Hepatocyte (in vitro differentiated cells): ENCODE results near the gene CCDC137. TPM values are rescaled to one million over a fixed set of nuclear protein-coding genes. Genes with fewer than 3 reads are reported as not detected.

ENCODE experiments used
- DNase-seq: peaks from one replicate; pipeline ENCODE4 v3.0.0-alpha.2; 2016; ENCODE audit warnings: low spot score
- H2AFZ ChIP-seq: fragments of 200-600 bp; sonication (generic); 2 replicates; pipeline ENCODE4 v1.6.0; 2016; ENCODE audit warnings: antibody characterized with exemption, mild to moderate bottlenecking
- H3K27ac ChIP-seq: fragments of 200-600 bp; sonication (generic); 2 replicates; pipeline ENCODE4 v1.5.1; 2016; ENCODE audit warnings: mild to moderate bottlenecking
- H3K27me3 ChIP-seq: fragments of 200-600 bp; sonication (generic); 2 replicates; pipeline ENCODE4 v1.6.1; 2016
- H3K36me3 ChIP-seq: fragments of 200-600 bp; sonication (generic); replicated peaks from 2 replicates; pipeline ENCODE4 v1.5.1; 2016; ENCODE audit warnings: low read depth; ENCODE audit not compliant: insufficient read depth
- H3K4me1 ChIP-seq: fragments of 200-600 bp; sonication (generic); 2 replicates; pipeline ENCODE4 v1.5.1; 2016; ENCODE audit warnings: mild to moderate bottlenecking, moderate library complexity; ENCODE audit not compliant: insufficient read depth
- H3K4me2 ChIP-seq: fragments of 200-600 bp; sonication (generic); 2 replicates; pipeline ENCODE4 v1.6.0; 2016
- H3K4me3 ChIP-seq: fragments of 200-600 bp; sonication (generic); 2 replicates; pipeline ENCODE4 v1.5.1; 2016; ENCODE audit warnings: mild to moderate bottlenecking
- H3K79me2 ChIP-seq: fragments of 200-600 bp; sonication (generic); 2 replicates; pipeline ENCODE4 v1.6.0; 2017; ENCODE audit warnings: mild to moderate bottlenecking
- H3K9me2 ChIP-seq: fragments of 200-600 bp; sonication (generic); replicated peaks from 2 replicates; pipeline ENCODE4 v1.6.0; 2017; ENCODE audit warnings: mild to moderate bottlenecking; ENCODE audit not compliant: insufficient read depth
- H3K9me3 ChIP-seq: fragments of 200-600 bp; sonication (generic); 2 replicates; pipeline ENCODE4 v1.5.1; 2016; ENCODE audit warnings: low read depth, mild to moderate bottlenecking
- H4K20me1 ChIP-seq: fragments of 200-600 bp; sonication (generic); 2 replicates; pipeline ENCODE4 v1.6.0; 2016; ENCODE audit warnings: mild to moderate bottlenecking; ENCODE audit not compliant: insufficient read depth, poor library complexity, severe bottlenecking
- EZH2 ChIP-seq: fragments of 200-600 bp; sonication (generic); IDR thresholded peaks from 2 replicates; pipeline ENCODE4 v1.6.1; 2016; ENCODE audit warnings: antibody characterized with exemption, mild to moderate bottlenecking, borderline replicate concordance
- EZH2phosphoT487 ChIP-seq: fragments of 200-600 bp; sonication (generic); IDR thresholded peaks from one replicate; pipeline ENCODE4 v1.6.1; 2018; ENCODE audit warnings: antibody characterized with exemption, mild to moderate bottlenecking, low read depth, moderate library complexity; ENCODE audit not compliant: unreplicated experiment, severe bottlenecking
- WGBS: methylation state at CpG from one replicate; pipeline ENCODE4 v1.1.6; 2016; ENCODE audit warnings: low lambda C conversion rate; ENCODE audit errors: missing lambda C conversion rate; 5-methylcytosine and 5-hydroxymethylcytosine counted together
- polyA plus RNA-seq: library from polyadenylated mRNA; unstranded; fragments of >200 nt; fragmentation: Nextera tagmentation; extraction: Ambion mirVana; gene quantifications from 2 replicates; pipeline ENCODE4 v1.2.1, GENCODE V29; 2016
- total RNA-seq: library from RNA; depleted of rRNA; stranded (reverse); fragments of >200 nt; gene quantifications from 2 replicates; pipeline ENCODE4 v1.2.3, GENCODE V29; 2014
- TF ChIP-seq, protein P1 (sequence below): fragments of 200-600 bp; sonication (generic); IDR thresholded peaks from 2 replicates; pipeline ENCODE4 v1.5.1; 2016; ENCODE audit warnings: antibody characterized with exemption, mild to moderate bottlenecking; ENCODE audit not compliant: poor library complexity

CCDC137 gene
- total and polyA plus RNA-seq, 2 experiments from 2014 or later: 8.3 to 20.5 TPM

DNA sequence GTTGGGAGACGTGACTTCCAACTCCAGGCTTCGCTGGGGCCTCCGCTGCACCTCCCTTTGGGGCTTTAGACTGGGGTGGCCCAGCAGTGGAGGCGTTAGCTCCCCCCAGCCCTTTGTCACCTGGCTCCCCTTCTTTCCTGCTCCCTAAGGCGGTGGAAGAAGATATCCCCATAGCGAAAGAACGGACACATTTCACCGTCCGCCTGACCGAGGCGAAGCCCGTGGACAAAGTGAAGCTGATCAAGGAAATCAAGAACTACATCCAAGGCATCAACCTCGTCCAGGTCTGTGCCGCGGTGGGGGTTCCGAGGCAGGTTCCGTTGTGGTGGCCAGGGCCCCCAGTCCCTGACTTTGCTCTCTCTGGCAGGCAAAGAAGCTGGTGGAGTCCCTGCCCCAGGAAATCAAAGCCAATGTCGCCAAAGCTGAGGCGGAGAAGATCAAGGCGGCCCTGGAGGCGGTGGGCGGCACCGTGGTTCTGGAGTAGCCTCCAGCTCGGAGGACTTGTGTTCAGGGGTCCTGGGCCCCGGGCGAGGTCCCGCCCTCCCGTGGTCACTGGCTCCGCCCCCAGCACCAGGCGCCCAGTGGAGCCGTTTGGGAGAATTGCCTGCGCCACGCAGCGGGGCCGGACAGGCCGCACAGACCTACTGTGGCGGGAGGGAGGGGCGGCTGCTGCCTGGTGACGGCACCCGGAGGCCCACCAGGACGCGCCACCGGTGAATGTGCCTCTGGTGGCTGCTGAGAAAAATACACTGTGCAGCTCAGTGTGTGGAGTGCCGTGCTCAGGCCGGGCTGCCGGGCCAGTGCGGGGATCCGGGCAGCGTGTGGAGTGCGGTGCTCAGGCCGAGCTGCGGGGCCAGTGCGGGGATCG is 40.5 kb downstream of the CCDC137 start:
- no peaks in the 10 kb centered on the region for H3K36me3 ChIP-seq

DNA sequence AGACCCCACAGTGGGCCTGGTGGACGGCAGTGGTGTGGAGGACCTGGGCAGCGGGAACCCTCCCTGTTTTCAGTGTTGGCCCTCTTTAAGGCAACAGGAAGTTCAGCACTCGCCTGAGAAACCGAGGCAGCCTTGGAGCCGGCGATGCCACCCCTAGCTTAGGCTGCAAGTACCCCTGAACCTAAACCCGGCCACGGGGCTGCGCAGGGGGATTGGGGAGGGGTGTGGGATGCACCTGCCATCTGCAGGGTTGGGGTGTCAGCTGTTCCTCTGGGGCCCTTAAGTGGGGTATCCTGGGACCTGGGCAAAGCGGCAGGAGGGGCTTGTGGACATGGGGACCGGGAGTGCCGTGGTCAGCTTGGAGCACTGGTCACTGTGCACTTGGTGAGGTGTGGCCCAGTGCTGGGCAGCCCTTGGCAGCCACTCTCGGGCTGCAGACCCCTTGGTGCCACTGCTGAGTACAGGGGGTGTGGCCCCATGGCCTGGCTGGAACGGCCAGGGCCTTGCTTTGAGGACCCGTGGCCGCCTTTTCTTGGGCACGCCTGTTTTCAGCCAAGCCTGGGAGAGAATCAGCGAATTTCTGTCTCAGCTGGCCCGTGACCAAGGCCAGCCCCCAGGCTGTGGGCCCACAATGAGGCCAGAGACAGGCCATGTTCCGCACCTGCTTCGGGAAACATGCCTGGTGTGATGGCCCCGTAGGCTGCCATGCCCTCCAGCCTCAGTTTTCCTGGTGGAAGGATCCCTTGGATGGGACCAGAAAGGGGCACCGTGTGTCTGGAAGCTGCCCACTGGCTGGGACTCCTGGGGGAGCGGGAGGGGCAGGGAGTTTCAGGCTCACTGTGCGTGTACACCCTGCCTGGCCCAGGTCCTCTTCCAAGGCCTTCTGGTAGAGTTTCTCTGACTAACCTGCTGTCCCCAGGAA is 41.4 kb downstream of the CCDC137 start:
- H3K27me3 ChIP-seq: no peaks in the 10 kb centered on the region
- DNase-seq: no peak
- TF ChIP-seq EZH2phosphoT487 (no peak), EZH2 (no peak)
- TF ChIP-seq, protein P1, sequence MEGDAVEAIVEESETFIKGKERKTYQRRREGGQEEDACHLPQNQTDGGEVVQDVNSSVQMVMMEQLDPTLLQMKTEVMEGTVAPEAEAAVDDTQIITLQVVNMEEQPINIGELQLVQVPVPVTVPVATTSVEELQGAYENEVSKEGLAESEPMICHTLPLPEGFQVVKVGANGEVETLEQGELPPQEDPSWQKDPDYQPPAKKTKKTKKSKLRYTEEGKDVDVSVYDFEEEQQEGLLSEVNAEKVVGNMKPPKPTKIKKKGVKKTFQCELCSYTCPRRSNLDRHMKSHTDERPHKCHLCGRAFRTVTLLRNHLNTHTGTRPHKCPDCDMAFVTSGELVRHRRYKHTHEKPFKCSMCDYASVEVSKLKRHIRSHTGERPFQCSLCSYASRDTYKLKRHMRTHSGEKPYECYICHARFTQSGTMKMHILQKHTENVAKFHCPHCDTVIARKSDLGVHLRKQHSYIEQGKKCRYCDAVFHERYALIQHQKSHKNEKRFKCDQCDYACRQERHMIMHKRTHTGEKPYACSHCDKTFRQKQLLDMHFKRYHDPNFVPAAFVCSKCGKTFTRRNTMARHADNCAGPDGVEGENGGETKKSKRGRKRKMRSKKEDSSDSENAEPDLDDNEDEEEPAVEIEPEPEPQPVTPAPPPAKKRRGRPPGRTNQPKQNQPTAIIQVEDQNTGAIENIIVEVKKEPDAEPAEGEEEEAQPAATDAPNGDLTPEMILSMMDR: no peak
- no peak overlapping the region for H2AFZ ChIP-seq
- no peaks in the 10 kb centered on the region for H3K9me3 ChIP-seq
- 97% methylated on average over 23 of the region's 25 CpGs for WGBS
- no peaks in the 10 kb centered on the region for H4K20me1 ChIP-seq
- no peak overlapping the region for H3K4me2 ChIP-seq
- no peaks in the 10 kb centered on the region for H3K36me3 ChIP-seq
- H3K4me1 ChIP-seq: peaks cover 26% of the 10 kb centered on the region
- no peaks in the 10 kb centered on the region for H3K9me2 ChIP-seq
- H3K79me2 ChIP-seq: peaks cover 26% of the 10 kb centered on the region
- no peak overlapping the region for H3K27ac ChIP-seq
- H3K4me3 ChIP-seq: no peak overlapping the region

More for the DNA sequence above, 40.5 kb downstream of the CCDC137 start:
- DNase-seq: no peak
- peaks cover 28% of the 10 kb centered on the region for H3K4me1 ChIP-seq
- 95% methylated on average over 53 of the region's 54 CpGs for WGBS
- no peak overlapping the region for H3K4me3 ChIP-seq
- TF ChIP-seq EZH2phosphoT487 (no peak), EZH2 (no peak)
- TF ChIP-seq, protein P1: no peak
- no peaks in the 10 kb centered on the region for H3K27me3 ChIP-seq
- H2AFZ ChIP-seq: no peak overlapping the region
- no peaks in the 10 kb centered on the region for H4K20me1 ChIP-seq
- no peak overlapping the region for H3K4me2 ChIP-seq
- no peaks in the 10 kb centered on the region for H3K9me2 ChIP-seq
- no peaks in the 10 kb centered on the region for H3K9me3 ChIP-seq
- H3K79me2 ChIP-seq: peaks cover 32% of the 10 kb centered on the region
- no peak overlapping the region for H3K27ac ChIP-seq

DNA sequence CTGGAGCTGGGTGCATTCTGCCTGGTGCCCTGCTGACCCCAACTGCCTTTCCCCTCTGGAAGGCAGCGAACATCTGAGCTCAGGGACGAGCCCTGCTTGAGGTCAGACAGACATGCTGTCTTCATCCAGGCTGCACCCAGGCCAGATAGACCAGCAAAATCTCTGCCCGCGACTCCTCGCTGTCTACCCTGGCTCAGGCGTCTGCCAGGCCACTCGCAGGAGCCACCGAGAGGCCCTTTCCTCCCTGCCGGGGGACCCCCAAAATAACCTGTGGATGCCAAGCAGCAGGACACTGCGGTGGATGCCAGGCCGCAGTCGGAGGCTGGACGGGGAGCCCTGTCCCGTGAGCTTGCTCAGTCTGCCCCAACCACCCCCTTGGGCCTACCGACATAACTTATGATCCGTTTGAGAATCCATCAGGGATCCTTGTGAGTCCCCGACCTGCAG is 42.2 kb downstream of the CCDC137 start:
- no peak for TF ChIP-seq EZH2phosphoT487
- TF ChIP-seq, protein P1: no peak
- no peak for TF ChIP-seq EZH2
- H3K27me3 ChIP-seq: no peaks in the 10 kb centered on the region
- no peak overlapping the region for H3K27ac ChIP-seq
- H3K9me3 ChIP-seq: no peaks in the 10 kb centered on the region
- no peaks in the 10 kb centered on the region for H4K20me1 ChIP-seq
- no peaks in the 10 kb centered on the region for H3K36me3 ChIP-seq
- peaks cover 28% of the 10 kb centered on the region for H3K79me2 ChIP-seq
- peaks cover 34% of the 10 kb centered on the region for H3K4me1 ChIP-seq
- no peak overlapping the region for H3K4me2 ChIP-seq
- 95% methylated on average over 17 of the region's 17 CpGs for WGBS
- H3K9me2 ChIP-seq: no peaks in the 10 kb centered on the region
- no peak overlapping the region for H3K4me3 ChIP-seq
- DNase-seq: no peak
- no peak overlapping the region for H2AFZ ChIP-seq
